ENCODE measurements around the gene CLDN17. TPM values are rescaled to one million over a fixed set of nuclear protein-coding genes. Genes with fewer than 3 reads are reported as not detected.
A peak's percentile ranks its signal among the peaks of the same experiment; 100 is the strongest.

The CLDN17 gene, protein sequence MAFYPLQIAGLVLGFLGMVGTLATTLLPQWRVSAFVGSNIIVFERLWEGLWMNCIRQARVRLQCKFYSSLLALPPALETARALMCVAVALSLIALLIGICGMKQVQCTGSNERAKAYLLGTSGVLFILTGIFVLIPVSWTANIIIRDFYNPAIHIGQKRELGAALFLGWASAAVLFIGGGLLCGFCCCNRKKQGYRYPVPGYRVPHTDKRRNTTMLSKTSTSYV
- not detected for total RNA-seq

- Mint-ChIP-seq H3K27ac (no peak within 1 kb of the TSS), H3K36me3 (ENCODE audit: low read depth) (no peaks in the 10 kb centered on the region), H3K4me1 (no peaks in the 10 kb centered on the region), H3K4me3 (no peak within 1 kb of the TSS), H3K27me3 (no peaks in the 10 kb centered on the region), H3K9me3 (no peaks in the 10 kb centered on the region)
- ChIA-PET CTCF (interaction anchor here (0.5 kb wide), 1 partner anchor 11 kb away, joined by 4 read pairs; no protein-coding TSS in a partner anchor), POLR2A (no interaction called here)
- no peak for DNase-seq
Observed at GRCh38 chr21:30166705-30167104, at the start of gene CLDN17. Gene CLDN17 (minus strand): TSS chr21:30166805. CDS start chr21:30166617, 188 bp downstream.

GRCh38 chr21:30216041-30216723 is 49.6 kb upstream of the CLDN17 start, which contains the start of gene CLDN8:
Gene CLDN8 (minus strand): TSS chr21:30216097. CDS start chr21:30215925, 172 bp downstream.
- H3K9me3 Mint-ChIP-seq, result no peaks in the 10 kb centered on the region
- no peaks in the 10 kb centered on the region for H3K36me3 Mint-ChIP-seq (ENCODE audit: low read depth)
- H3K4me3 Mint-ChIP-seq, result no peak within 1 kb of the TSS
- H3K27ac Mint-ChIP-seq, result no peak within 1 kb of the TSS
- no peaks in the 10 kb centered on the region for H3K4me1 Mint-ChIP-seq
- ChIA-PET CTCF (no interaction called here), POLR2A (no interaction called here)
- no peak for DNase-seq
- H3K27me3 Mint-ChIP-seq, result no peaks in the 10 kb centered on the region

DNA sequence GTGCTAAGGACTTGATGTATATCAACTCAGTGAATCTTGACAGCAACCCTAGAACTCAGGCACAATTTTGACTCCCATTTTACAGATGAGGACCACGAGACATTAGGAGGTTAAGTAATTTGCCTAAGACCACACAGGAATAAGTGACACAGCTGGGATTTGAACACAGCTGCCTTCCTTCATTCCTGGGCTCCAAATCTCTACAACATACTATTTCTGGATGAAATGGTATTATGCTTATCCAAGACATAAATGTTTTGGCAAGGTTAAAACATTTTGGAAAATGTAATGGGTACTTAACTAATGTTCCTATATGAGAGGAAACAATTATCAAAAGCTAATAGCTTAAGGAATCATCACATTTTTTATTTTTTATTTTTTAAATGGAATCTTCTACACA is 44.5 kb upstream of the CLDN17 start:
- no peak overlapping the region for H3K4me3 Mint-ChIP-seq
- no peak for DNase-seq
- no peaks in the 10 kb centered on the region for H3K27me3 Mint-ChIP-seq
- H3K9me3 Mint-ChIP-seq, result no peaks in the 10 kb centered on the region
- H3K4me1 Mint-ChIP-seq, result no peaks in the 10 kb centered on the region
- ChIA-PET CTCF (no interaction called here), POLR2A (no interaction called here)
- no peaks in the 10 kb centered on the region for H3K36me3 Mint-ChIP-seq (ENCODE audit: low read depth)
- no peak overlapping the region for H3K27ac Mint-ChIP-seq

DNA sequence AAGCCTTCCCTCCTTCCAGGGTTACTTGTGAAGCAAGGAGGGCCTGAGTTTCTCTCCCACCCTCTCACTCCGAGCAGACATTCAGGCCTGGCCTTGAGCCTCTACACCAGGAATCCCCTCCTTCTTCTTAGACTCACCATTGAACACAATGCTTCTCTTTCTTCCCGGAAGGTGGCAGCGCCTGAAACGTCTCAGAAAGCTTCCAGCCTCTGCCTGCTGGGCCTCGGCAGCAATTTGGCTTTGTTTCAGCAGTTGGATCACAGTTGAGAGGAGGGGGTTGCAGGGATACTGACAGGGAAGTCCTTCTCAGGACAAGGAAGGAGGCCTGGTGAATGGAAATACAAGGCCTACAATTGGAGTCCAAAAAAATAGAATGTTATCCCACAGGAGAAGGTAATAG is 43.0 kb upstream of the CLDN17 start:
- CTCF ChIA-PET, result no interaction called here
- Mint-ChIP-seq H3K27me3 (no peaks in the 10 kb centered on the region), H3K27ac (no peak overlapping the region), H3K9me3 (no peaks in the 10 kb centered on the region), H3K36me3 (ENCODE audit: low read depth) (no peaks in the 10 kb centered on the region), H3K4me1 (no peaks in the 10 kb centered on the region), H3K4me3 (no peak overlapping the region)
- DNase-seq, result no peak
- POLR2A ChIA-PET, result no interaction called here

GRCh38 chr21:30207252-30207579 is 40.6 kb upstream of the CLDN17 start:
- Mint-ChIP-seq H3K4me3 (no peak overlapping the region), H3K27ac (no peak overlapping the region), H3K4me1 (no peaks in the 10 kb centered on the region), H3K9me3 (no peaks in the 10 kb centered on the region), H3K36me3 (ENCODE audit: low read depth) (no peaks in the 10 kb centered on the region), H3K27me3 (no peaks in the 10 kb centered on the region)
- POLR2A ChIA-PET, result no interaction called here
- CTCF ChIA-PET, result no interaction called here
- DNase-seq, result no peak

DNA sequence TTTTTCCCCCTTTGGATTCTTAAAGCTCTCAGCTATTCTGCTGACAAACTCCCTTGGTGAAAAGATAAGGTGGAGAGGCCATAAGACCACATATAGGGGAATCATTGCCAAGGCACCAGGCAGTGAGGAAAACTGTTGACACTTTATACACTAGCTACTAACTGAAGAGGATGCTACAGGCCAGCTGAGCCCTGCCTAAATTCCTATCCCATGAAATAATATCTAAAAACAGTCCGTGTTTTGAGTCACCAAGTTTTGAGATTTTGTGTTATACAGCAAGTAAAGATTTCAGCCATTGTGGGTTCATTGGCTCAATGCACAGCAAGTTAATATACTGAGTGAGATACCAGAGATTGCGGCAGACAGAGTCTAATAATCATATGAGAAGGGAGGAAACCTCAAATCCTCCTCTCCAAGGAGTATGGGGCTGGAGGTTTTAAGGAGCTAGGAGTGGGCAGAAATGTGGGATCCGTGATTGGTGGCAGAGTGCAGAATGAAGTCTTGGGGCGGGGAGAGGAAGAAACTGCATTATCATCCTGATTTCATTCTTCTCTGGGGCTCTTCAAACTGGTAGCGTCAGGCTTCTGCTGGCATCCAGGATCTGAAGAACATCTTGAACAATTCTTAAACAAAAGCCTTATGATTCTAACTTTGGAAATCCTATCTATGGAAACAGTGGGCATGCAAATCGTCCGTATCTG is 40.1 kb upstream of the CLDN17 start:
- Mint-ChIP-seq H3K36me3 (ENCODE audit: low read depth) (no peaks in the 10 kb centered on the region), H3K9me3 (no peaks in the 10 kb centered on the region), H3K4me1 (no peaks in the 10 kb centered on the region), H3K27me3 (no peaks in the 10 kb centered on the region), H3K27ac (no peak overlapping the region), H3K4me3 (no peak overlapping the region)
- CTCF ChIA-PET, result no interaction called here
- DNase-seq, result no peak
- POLR2A ChIA-PET, result no interaction called here

DNA sequence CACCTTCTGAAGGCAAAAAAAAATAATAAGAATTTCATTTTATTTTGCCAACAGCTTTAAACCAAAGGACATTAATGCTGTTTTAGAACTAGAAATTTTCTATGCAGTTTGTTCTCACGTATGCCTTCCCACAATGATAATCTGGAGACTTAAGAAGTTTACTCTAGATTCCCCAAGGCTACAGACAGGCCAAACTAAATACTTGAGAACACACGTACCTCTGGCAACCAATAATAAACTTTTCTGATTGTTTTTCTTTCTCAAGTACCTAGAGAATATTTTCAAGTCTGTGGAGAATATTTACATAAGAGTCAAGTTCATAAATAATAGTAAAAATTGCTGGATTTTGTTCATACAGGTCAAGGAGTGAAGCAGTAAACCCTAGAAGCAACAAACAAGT is 33.4 kb upstream of the CLDN17 start:
- POLR2A ChIA-PET, result no interaction called here
- CTCF ChIA-PET, result no interaction called here

DNA sequence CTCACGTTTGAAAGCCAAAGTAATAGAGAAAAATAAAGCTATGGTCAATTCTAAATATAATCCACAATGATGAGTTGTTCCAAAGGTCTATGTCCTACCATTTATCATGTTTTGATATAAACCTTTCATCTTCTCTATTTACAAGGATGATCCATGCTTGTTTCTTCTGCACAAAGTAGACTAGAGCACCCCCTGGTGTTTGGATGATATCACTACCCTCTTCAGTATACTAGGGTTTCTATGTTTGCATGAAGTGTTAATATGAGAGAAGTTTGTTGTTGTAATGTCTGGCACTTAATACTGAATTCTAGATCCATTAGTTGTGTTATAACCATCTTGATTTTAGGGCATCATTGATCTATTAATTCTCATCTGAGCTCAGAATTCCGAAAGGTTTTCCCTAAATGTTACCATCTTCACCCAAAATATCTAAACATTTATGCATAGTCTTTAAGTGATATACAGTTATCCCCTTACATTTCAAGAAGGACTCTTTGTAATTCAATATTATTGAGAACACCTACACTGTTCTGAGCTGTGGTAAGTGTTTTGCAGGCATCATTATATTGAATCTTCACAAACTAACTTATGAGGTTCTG is 28.2 kb upstream of the CLDN17 start:
- DNase-seq, result peak; percentile 26
- H3K27me3 Mint-ChIP-seq, result no peaks in the 10 kb centered on the region
- no peaks in the 10 kb centered on the region for H3K4me1 Mint-ChIP-seq
- POLR2A ChIA-PET, result no interaction called here
- no peaks in the 10 kb centered on the region for H3K9me3 Mint-ChIP-seq
- no peak overlapping the region for H3K4me3 Mint-ChIP-seq
- CTCF ChIA-PET, result interaction anchor here (1.0 kb wide), 1 partner anchor 151 kb away, joined by 4 read pairs; no protein-coding TSS in a partner anchor
- H3K27ac Mint-ChIP-seq, result no peak overlapping the region
- H3K36me3 Mint-ChIP-seq (ENCODE audit: low read depth), result no peaks in the 10 kb centered on the region

More for the DNA sequence above, 33.4 kb upstream of the CLDN17 start:
- no peak overlapping the region for H3K4me3 Mint-ChIP-seq
- no peaks in the 10 kb centered on the region for H3K36me3 Mint-ChIP-seq (ENCODE audit: low read depth)
- peaks cover 4% of the 10 kb centered on the region for H3K9me3 Mint-ChIP-seq
- no peak overlapping the region for H3K27ac Mint-ChIP-seq
- DNase-seq, result no peak
- H3K27me3 Mint-ChIP-seq, result no peaks in the 10 kb centered on the region
- no peaks in the 10 kb centered on the region for H3K4me1 Mint-ChIP-seq

DNA sequence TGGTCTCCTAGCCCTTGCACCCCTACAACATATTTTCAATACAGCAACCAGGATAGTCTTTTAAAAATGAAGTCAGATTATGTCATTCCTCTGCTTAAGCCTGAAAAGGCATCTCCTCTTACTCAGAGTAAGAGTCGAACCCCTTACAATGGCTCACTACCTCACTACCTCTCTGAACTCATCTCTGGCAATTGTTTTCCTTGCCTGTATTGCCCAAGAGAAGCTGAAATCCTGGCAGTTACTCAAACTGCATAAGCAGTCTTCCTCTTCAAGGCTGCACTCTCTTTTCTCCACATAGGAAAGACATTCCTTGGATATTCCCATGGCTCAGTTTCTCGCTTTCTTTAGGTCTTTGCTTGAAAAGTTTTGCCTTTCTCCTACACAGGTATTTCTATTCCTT is 26.6 kb upstream of the CLDN17 start:
- no peak overlapping the region for H3K4me3 Mint-ChIP-seq
- no peaks in the 10 kb centered on the region for H3K9me3 Mint-ChIP-seq
- no peaks in the 10 kb centered on the region for H3K27me3 Mint-ChIP-seq
- DNase-seq, result no peak
- CTCF ChIA-PET, result no interaction called here
- H3K4me1 Mint-ChIP-seq, result no peaks in the 10 kb centered on the region
- H3K36me3 Mint-ChIP-seq (ENCODE audit: low read depth), result no peaks in the 10 kb centered on the region
- H3K27ac Mint-ChIP-seq, result no peak overlapping the region
- POLR2A ChIA-PET, result no interaction called here

- Mint-ChIP-seq H3K36me3 (ENCODE audit: low read depth) (no peaks in the 10 kb centered on the region), H3K4me1 (no peaks in the 10 kb centered on the region), H3K4me3 (no peak overlapping the region), H3K9me3 (no peaks in the 10 kb centered on the region), H3K27ac (no peak overlapping the region), H3K27me3 (no peaks in the 10 kb centered on the region)
- POLR2A ChIA-PET, result no interaction called here
- CTCF ChIA-PET, result no interaction called here
- DNase-seq, result no peak
Observed at GRCh38 chr21:30190554-30190953, 23.9 kb upstream of the CLDN17 start.

DNA sequence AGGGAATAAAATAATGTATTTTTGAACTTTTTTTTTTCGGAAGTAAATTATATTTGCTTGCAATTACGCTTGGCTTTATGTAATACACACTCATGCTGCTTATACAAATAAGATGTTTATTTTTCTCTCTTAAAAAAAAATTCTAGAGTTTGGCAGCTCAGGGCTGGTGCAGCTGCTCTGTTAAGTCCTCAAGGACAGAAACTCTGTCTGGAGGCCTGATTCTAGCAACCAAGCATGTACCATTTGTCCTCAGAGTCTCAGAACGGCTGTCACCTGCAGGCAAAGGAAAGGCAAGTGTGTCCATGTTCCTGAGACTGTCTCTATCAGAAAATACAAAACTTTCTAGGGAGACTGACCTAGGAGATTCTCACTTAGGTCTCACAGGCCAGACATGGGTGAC is 23.2 kb upstream of the CLDN17 start:
- no peaks in the 10 kb centered on the region for H3K9me3 Mint-ChIP-seq
- CTCF ChIA-PET, result no interaction called here
- H3K27me3 Mint-ChIP-seq, result no peaks in the 10 kb centered on the region
- no peak for DNase-seq
- no peak overlapping the region for H3K27ac Mint-ChIP-seq
- H3K4me3 Mint-ChIP-seq, result no peak overlapping the region
- H3K36me3 Mint-ChIP-seq (ENCODE audit: low read depth), result no peaks in the 10 kb centered on the region
- POLR2A ChIA-PET, result no interaction called here
- no peaks in the 10 kb centered on the region for H3K4me1 Mint-ChIP-seq

DNA sequence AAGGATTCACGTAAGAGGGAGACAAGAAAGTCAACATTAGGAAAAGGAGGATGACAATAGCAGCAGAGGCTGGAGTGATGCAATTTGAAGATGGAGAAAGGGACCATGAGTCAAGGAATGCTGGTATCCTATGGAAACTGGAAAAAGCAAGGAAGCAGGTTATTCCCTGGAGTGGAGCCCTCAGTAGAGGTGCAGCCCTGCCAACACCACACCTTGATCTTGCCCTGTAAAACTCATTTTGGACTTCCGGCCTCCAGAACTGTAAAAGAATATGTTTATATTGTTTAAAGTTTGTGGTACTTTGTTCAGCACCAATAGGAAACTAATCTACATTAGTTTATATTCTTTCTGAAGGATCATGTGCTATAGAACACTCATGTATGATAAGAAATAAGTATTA is 19.6 kb upstream of the CLDN17 start:
- CTCF ChIA-PET, result no interaction called here
- H3K27ac Mint-ChIP-seq, result no peak overlapping the region
- no peaks in the 10 kb centered on the region for H3K27me3 Mint-ChIP-seq
- no peak overlapping the region for H3K4me3 Mint-ChIP-seq
- no peaks in the 10 kb centered on the region for H3K9me3 Mint-ChIP-seq
- H3K36me3 Mint-ChIP-seq (ENCODE audit: low read depth), result no peaks in the 10 kb centered on the region
- DNase-seq, result no peak
- no peaks in the 10 kb centered on the region for H3K4me1 Mint-ChIP-seq
- POLR2A ChIA-PET, result no interaction called here

- CTCF ChIA-PET, result no interaction called here
Observed at GRCh38 chr21:30168086-30168485, 1.5 kb upstream of the CLDN17 start.

More at GRCh38 chr21:30168086-30168485, 1.5 kb upstream of the CLDN17 start:
- no peak for DNase-seq
- H3K36me3 Mint-ChIP-seq (ENCODE audit: low read depth), result no peaks in the 10 kb centered on the region
- H3K27me3 Mint-ChIP-seq, result no peaks in the 10 kb centered on the region
- POLR2A ChIA-PET, result no interaction called here
- no peaks in the 10 kb centered on the region for H3K4me1 Mint-ChIP-seq
- H3K9me3 Mint-ChIP-seq, result no peaks in the 10 kb centered on the region
- no peak overlapping the region for H3K27ac Mint-ChIP-seq
- H3K4me3 Mint-ChIP-seq, result no peak overlapping the region

Data from activated CD4-positive, alpha-beta T cell treated with anti-CD3 and anti-CD28 coated beads, Interleukin-2, amount 10 ng/mL, durations not matched to agents 7 days and 5 days (primary cell).